ENCODE data around the gene SETD1B.

- TF ChIP-seq CTCF (IDR thresholded peaks at IDR 0.05) (peak; percentile 90 to 98 (median 97)), POLR2AphosphoS5 (IDR thresholded peaks at IDR 0.05) (peak; percentile 62), POLR2A (IDR thresholded peaks at IDR 0.05) (no peak)
Measured at GRCh38 chr12:121795034-121795968, 8.5 kb upstream of the SETD1B start.

All from prostate gland (tissue), 2 donors.